GM18861 (cell line): ENCODE measurements around the gene F12.

ENCODE experiments used
- ATAC-seq: cut with Tn5 transposase; IDR thresholded peaks from one replicate; pipeline ENCODE4 v1.9.1; 2021; ENCODE audit not compliant: unreplicated experiment

F12 gene

GRCh38 chr5:177446200-177447065, 37.1 kb upstream of the F12 start, which contains the start of gene PRR7:
TSS of gene PRR7 (plus strand) at chr5:177446814. CDS start at chr5:177455068, 8,254 bp downstream.
- no peak for ATAC-seq

- no peak for ATAC-seq
These were observed 36.5 kb upstream of the F12 start for GRCh38 chr5:177445917-177446199.

GRCh38 chr5:177445052-177445916, 35.9 kb upstream of the F12 start:
- ATAC-seq: no peak

- no peak for ATAC-seq
These were observed 35.0 kb upstream of the F12 start for GRCh38 chr5:177444106-177445051.

- ATAC-seq: no peak
These were observed 34.0 kb upstream of the F12 start for GRCh38 chr5:177443144-177443983.

GRCh38 chr5:177442066-177442826, 32.9 kb upstream of the F12 start:
- no peak for ATAC-seq

- ATAC-seq: no peak
These were observed 31.8 kb upstream of the F12 start for GRCh38 chr5:177440990-177441780.

GRCh38 chr5:177440211-177440989, 31.0 kb upstream of the F12 start:
- ATAC-seq: no peak

- no peak for ATAC-seq
These were observed 30.2 kb upstream of the F12 start for GRCh38 chr5:177439518-177440053.

GRCh38 chr5:177438468-177438867, 29.1 kb upstream of the F12 start:
- no peak for ATAC-seq

- no peak for ATAC-seq
These were observed 28.3 kb upstream of the F12 start for GRCh38 chr5:177437623-177438022.

GRCh38 chr5:177435847-177436536, 26.6 kb upstream of the F12 start:
- no peak for ATAC-seq

GRCh38 chr5:177434942-177435738, 25.8 kb upstream of the F12 start:
- no peak for ATAC-seq

GRCh38 chr5:177434437-177434836, 25.1 kb upstream of the F12 start:
- no peak for ATAC-seq

- ATAC-seq: no peak
These were observed 24.4 kb upstream of the F12 start for GRCh38 chr5:177433658-177434217.
